Activated CD4-positive, alpha-beta T cell treated with anti-CD3 and anti-CD28 coated beads, Interleukin-2, amount 50 U/mL, for 48 hours (primary cell): ENCODE results near the gene RIPOR2.
"Not testable (repeated sequence)": the region's sequence is repeated elsewhere in the genome, so short reads cannot be mapped to it uniquely, and the experiment has no call there.

ENCODE experiments used
- DNase-seq, 2 experiments: peaks; one replicate each; pipeline ENCODE4 v3.0.0-alpha.2; 2020

Gene RIPOR2

GRCh38 chr6:24950218-24950941 lies 14.6 kb upstream of the RIPOR2 start:
- DNase-seq, result no peak

GRCh38 chr6:24949020-24949569 lies 13.3 kb upstream of the RIPOR2 start:
- no peak for DNase-seq

DNA sequence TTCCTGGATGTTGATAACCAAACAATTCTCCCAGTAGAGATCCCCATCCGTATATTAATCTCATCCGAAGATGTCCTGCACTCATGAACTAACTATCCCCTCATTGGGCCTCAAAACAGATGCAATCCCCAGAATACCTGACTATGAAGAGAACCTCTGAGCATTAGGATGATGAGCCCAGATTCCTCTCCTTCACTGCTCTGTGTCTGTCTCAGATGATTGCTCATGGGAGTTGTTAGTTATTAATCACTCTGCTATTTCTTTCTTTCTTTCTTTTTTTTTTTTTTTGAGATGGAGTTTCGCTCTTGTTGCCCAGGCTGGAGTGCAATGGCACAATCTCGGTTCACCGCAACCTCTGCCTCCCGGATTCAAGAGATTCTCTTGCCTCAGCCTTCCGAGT lies 12.5 kb upstream of the RIPOR2 start:
- DNase-seq, result not testable (repeated sequence)

DNA sequence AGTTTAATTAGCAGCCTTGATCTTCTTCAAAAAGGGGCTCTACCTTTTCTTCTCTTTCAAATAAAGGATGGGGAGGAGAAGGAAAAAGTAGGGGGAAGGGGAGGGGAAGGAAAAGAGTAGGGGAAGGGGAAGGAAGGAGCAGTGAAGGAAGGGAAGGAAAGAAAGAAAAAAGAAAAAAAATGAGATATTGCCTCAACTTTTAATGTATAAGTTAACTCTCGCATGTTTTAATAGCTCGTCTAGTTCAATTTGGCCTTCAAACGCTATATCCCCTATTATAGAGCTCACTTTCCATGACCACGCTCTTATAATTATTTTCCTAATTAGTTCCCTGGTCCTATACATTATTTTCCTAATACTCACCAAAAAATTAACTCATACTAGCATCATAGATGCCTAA lies 11.9 kb upstream of the RIPOR2 start:
- no peak for DNase-seq

GRCh38 chr6:24945054-24945453 lies 9.3 kb upstream of the RIPOR2 start:
- no peak for DNase-seq

DNA sequence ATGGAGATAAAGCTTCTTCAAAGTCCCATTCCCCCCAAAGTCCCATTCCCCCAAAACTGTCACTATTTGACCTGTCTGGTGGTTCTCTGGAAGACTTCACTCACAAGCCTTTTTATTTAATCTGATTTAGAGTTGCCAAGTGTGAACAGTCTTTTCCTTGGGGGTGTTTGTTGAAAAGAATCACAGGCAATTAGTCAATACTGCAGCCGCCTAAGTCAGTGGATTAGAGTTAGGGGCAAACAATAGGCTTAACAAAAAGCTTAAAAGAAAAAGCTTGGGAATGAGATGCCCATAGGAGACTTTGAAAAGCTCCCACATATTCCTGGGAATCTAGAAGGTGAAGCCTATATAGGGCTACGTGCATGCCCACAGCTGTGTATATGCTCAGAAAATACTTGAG lies 8.0 kb upstream of the RIPOR2 start:
- DNase-seq, result no peak

DNA sequence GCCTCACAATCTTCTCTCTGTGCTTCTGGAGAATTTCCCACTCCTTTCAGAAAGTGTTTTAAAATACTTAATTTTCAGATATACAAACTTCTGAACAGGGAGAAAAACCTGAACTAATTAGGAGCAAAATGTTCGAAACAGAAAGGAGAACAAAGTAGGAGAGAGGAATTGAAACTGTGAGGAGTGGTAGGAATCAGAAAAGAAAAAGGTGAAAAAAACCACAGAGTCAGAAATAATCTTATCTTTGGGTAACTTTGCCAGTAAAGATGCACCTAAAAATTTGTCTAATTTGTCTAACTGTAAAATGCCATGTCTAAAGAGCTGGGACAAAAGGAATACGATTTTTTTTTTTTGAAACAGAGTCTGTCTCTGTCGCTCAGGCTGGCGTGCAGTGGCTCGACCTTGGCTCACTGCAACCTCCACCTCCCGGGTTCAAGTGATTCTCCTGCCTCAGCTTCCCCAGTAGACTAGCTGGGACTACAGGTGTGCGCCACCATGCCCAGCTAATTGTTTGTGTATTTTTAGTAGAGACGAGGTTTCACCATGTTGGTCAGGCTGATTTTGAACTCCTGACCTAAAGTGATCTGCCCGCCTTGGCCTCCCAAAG lies 4.7 kb upstream of the RIPOR2 start:
- no peak for DNase-seq

DNA sequence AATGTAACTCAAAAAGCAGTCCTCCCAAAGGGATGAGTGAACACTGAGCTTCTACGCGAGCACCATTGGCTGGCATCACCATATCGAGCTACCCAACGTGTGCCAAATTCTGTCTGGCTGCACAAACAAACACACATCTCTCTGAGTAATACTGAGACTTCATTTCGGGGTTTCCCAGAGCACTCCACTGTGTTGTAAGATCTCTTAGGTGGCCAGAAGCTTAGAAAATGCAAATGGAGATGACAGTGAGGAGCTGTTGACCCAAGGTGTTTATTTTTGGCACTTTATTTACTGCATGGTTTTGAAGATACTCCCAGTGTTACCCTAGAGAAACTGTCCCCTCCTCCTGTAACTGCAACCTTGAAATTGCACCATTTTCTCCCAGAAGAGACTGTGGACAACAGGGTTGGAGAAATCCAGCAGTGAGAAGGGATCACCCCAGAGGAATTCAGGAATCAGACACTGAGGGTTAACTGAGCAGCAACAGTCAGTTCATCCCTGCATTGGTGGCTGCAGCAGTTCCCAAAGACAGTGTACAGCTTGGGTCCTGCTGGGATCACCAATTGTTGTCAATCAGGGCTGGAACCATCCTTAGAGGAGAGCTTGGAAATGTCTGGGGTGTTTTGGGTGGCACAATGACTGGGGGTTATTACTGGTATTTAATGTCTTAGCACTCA lies 1.0 kb upstream of the RIPOR2 start:
- no peak for DNase-seq

DNA sequence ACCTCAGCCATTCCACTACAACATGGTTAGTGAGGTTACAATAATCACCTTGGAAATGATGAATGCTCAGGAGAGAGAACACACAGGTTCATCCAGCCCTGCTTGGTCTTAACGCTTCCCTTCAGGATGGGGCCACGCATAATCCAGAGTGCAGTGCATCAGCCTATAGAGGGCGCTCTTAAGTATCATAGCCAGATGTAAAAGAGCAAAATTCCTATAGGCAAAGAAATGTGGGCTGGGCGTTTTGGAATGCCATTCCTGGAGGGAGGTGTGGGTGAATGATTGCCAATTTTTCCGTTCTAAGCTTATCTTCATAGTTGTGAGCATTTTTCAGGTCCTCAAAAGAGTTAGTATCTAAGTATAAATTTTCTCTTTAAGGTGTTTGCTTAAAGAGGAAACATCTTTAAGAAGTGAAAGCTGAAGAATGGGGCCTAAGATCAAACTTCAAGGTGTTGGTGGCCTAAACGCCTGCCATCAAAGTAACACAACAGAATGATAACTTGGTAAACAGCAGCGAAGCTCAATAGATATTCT lies 1.8 kb downstream of the RIPOR2 start:
- DNase-seq, result peak in 1 of 2 experiments; percentile 61

DNA sequence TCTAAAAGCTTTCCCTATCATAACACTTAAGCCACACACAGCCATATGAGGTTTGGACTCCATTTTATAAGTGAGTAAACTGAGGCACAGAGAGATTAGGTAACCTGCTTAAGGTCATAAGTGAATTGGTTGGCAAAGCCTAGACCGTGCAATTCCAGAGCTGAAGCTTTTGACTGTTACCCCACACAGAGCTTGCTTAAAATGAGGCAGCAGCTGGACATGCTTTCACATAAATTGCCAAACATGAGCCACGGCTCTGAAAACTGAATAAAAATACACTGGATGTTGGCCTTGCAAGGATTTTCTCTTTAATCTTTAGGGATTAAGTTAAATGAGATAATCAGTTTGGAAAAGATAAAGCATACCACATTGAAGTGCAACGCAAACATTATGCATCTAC lies 2.5 kb downstream of the RIPOR2 start:
- DNase-seq, result no peak

- no peak for DNase-seq
Measured at GRCh38 chr6:24932832-24933231, 2.9 kb downstream of the RIPOR2 start.

GRCh38 chr6:24931718-24932691 lies 3.8 kb downstream of the RIPOR2 start:
- no peak for DNase-seq

DNA sequence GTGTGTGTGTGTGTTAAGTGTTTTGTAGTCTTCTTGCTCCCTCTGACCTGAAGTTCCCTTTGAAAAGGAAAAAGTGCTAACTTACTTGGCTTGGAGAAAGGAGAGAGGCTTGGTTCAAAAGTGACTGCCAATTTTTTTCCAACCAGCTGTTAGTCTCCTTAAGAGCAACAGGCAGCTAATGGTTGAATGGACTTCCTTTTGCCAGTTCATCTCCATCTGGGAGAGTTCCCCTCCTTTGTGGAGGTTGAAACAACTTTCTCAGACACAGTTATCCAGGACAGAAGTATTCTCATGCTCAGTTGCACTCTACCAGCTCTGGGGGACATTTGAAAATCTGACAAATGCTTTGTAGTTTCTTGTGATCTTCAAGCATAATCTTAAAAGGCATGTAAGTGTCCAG lies 4.5 kb downstream of the RIPOR2 start:
- no peak for DNase-seq

DNA sequence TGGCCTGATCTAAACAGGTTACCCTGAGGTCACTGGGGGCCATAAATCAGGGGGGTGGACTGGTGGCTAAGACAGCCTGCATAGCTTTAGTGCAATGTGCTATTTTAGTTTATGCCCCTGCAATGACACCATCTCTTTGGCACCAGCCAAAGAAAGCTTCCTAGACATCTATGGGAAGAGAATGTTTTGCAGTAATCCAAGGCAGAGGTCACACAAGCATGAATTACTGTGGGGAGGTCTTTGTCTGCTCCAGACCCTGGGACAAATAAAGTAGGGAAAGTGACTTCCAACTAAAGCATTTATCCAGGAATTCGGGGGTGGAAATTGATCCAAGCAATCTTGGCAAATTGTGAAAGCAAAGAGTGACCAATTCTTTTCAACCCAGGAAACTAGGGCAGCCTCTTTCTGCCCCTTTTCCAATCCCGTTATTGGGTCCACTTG lies 5.3 kb downstream of the RIPOR2 start:
- DNase-seq, result no peak

DNA sequence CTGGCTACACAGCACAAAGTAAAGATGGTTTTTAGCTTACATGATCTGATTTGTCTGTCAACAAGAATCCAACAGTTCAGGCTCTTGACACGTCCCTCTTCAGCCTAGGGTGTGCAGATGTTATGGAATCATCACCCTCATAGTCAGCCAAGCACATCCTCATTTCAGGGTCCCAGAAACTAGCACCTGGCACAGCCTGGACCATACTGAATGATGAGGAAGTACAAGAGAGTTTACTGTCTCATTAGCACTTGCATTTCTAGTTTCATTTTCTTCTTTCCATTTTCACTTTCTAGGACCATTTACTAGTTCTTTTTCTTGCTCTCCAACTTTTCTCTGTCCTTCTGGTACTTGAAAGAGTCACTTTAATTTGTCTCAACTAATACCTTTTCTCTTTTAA lies 6.5 kb downstream of the RIPOR2 start:
- no peak for DNase-seq

DNA sequence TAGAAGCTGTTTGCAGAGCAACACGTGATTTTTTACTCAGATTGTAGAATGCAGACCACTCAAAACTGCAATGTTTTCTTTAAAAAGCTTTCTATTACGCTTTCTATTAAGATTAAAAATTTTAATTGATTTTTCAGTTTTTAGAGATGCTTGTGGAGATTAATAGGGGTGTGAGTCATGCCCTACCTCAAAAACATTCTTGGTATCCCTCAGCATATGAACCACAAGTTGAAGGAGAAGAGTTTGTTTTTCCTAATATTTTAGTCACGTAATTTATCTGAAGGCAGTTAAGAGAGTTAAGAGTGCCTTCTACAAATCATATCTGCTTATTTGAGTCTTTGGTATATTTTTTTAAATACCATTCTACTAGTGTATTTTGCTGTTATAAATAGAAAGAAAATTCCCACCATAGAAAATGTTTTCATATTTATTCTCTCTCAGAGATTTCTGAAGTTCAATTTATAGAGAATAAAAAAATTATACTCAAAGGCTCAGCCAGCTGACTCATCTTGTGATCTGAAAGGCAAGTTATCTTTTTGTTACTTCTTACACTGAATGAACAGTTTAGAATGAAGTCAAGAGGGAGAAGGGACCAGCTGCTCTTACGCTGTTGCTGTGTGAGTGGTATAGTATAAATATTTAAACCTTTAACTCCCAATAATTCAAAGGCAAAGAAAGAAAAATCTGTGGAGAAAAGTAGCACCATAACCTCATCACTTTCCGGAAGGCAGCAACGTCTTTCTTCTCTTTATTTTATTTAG lies 7.6 kb downstream of the RIPOR2 start:
- no peak for DNase-seq

GRCh38 chr6:24927277-24927955 lies 8.3 kb downstream of the RIPOR2 start:
- peak in 1 of 2 experiments; percentile 68 for DNase-seq

GRCh38 chr6:24926647-24927046 lies 9.1 kb downstream of the RIPOR2 start:
- DNase-seq, result not testable (repeated sequence)

GRCh38 chr6:24926192-24926591 lies 9.6 kb downstream of the RIPOR2 start:
- DNase-seq, result no peak

GRCh38 chr6:24925661-24926060 lies 10.1 kb downstream of the RIPOR2 start:
- DNase-seq, result no peak
